HCT116 (cell line): ENCODE results near the gene CLRN3. TPM values are rescaled to one million over a fixed set of nuclear protein-coding genes. Genes with fewer than 3 reads are reported as not detected.

Source experiments
- ATAC-seq: fragments of 200-7000 bp; cut with Tn5 transposase; 2 replicates; pipeline ENCODE4 v1.9.1; 2020; ENCODE audit warnings: mild to moderate bottlenecking, moderate library complexity
- BruUV-seq: library from RNA; stranded (reverse); fragments of 400-500 nt; replicated peaks from 2 replicates; lab custom pipeline; 2021; lab: Mats Ljungman, UMichigan
- CTCF ChIA-PET: fragments of 300-600 bp; sonication (Branson Sonifier 250); formaldehyde crosslinking; loops from one replicate; lab custom pipeline; 2021; ENCODE audit warnings: antibody characterized with exemption; lab: Charles Lee
- POLR2A ChIA-PET: fragments of 300-600, 350-600 bp; sonication (Branson Sonifier 250); formaldehyde crosslinking; loops from one replicate; lab custom pipeline; 2021; ENCODE audit warnings: antibody characterized with exemption; lab: Charles Lee
- RAD21 ChIA-PET, 2 experiments: fragments of 300-600 bp; sonication (Branson Sonifier 250); formaldehyde crosslinking; loops; one replicate each; lab custom pipeline; 2023; ENCODE audit warnings: low total read pairs in 2 of 2; ENCODE audit not compliant: uncharacterized antibody in 2 of 2, unreplicated experiment in 2 of 2, low non-redundant PET in 1 of 2; lab: Charles Lee
- DNase-seq: peaks from one replicate; pipeline ENCODE4 v3.0.0-alpha.2; 2010; ENCODE audit warnings: low read depth, low spot score
- H2AFZ ChIP-seq: fragments of 200-600 bp; shearing (Covaris generic), sonication (generic); 2 replicates; pipeline ENCODE4 v1.6.1; 2017; ENCODE audit warnings: low read depth, mixed run types, mixed read lengths, antibody characterized with exemption, low read length; ENCODE audit not compliant: poor library complexity, severe bottlenecking
- H3K27ac ChIP-seq: 2 replicates; pipeline ENCODE4 v1.5.1; 2012; ENCODE audit warnings: low read depth, low read length
- H3K27me3 ChIP-seq: fragments of 200-600 bp; sonication (generic); 2 replicates; pipeline ENCODE4 v1.6.1; 2016; ENCODE audit warnings: mixed run types, low read length, mixed read lengths; ENCODE audit not compliant: insufficient read depth
- H3K36me3 ChIP-seq, 2 experiments: fragments of 200-500 bp in 1 of 2; fragments of 200-600 bp in 1 of 2; sonication (Bioruptor generic) in 1 of 2; sonication (generic) in 1 of 2; 2 replicates each; pipeline versions ENCODE4 v1.5.1 to v1.6.1; 2014 to 2016; ENCODE audit warnings: low read length in 2 of 2, inconsistent platforms in 1 of 2, mixed read lengths in 1 of 2, mixed run types in 1 of 2; ENCODE audit not compliant: insufficient read depth in 2 of 2, control insufficient read depth in 1 of 2
- H3K4me1 ChIP-seq, 2 experiments: fragments of 200-600 bp in 1 of 2; sonication (generic) in 1 of 2; 2 replicates each; pipeline versions ENCODE4 v1.5.1 to v1.6.1; 2012 to 2017; ENCODE audit warnings: low read length in 2 of 2, inconsistent platforms in 1 of 2, mild to moderate bottlenecking in 1 of 2, mixed read lengths in 1 of 2, mixed run types in 1 of 2, moderate library complexity in 1 of 2; ENCODE audit not compliant: insufficient read depth in 2 of 2, control insufficient read depth in 1 of 2
- H3K4me2 ChIP-seq: fragments of 200-600 bp; sonication (generic); 2 replicates; pipeline ENCODE4 v1.6.1; 2017; ENCODE audit warnings: mixed run types, low read length, mixed read lengths
- H3K4me3 ChIP-seq, 2 experiments: fragments of 200-600 bp in 1 of 2; sonication (generic) in 1 of 2; replicated peaks in 1 of 2; 2 replicates each; pipeline ENCODE4 v1.5.1; 2011 to 2016; ENCODE audit warnings: low read length in 2 of 2, control low read depth in 1 of 2, low read depth in 1 of 2, mild to moderate bottlenecking in 1 of 2, mixed read lengths in 1 of 2, mixed run types in 1 of 2
- H3K79me2 ChIP-seq: fragments of 200-600 bp; sonication (generic); 2 replicates; pipeline ENCODE4 v1.6.1; 2017; ENCODE audit warnings: mild to moderate bottlenecking, mixed run types, low read length, moderate library complexity, mixed read lengths; ENCODE audit not compliant: insufficient read depth
- H3K9ac ChIP-seq: fragments of 200-600 bp; sonication (generic); 2 replicates; pipeline ENCODE4 v1.6.1; 2016; ENCODE audit warnings: low read length, mixed read lengths
- H3K9me2 ChIP-seq: fragments of 200-600 bp; sonication (generic), shearing (Covaris generic); 2 replicates; pipeline ENCODE4 v1.6.1; 2017; ENCODE audit warnings: mixed run types, mild to moderate bottlenecking, moderate library complexity; ENCODE audit not compliant: insufficient read depth
- H3K9me3 ChIP-seq, 2 experiments: fragments of 200-500 bp in 1 of 2; fragments of 200-600 bp in 1 of 2; sonication (Bioruptor generic) in 1 of 2; sonication (generic) in 1 of 2; 2 replicates each; pipeline ENCODE4 v1.6.1; 2014 to 2017; ENCODE audit warnings: low read length in 2 of 2, mixed read lengths in 2 of 2, inconsistent platforms in 1 of 2, low read depth in 1 of 2, mild to moderate bottlenecking in 1 of 2, mixed run types in 1 of 2, moderate library complexity in 1 of 2; ENCODE audit not compliant: control insufficient read depth in 1 of 2, insufficient read depth in 1 of 2
- H4K20me1 ChIP-seq: fragments of 200-600 bp; sonication (generic), shearing (Covaris generic); 2 replicates; pipeline ENCODE4 v1.6.1; 2017; ENCODE audit warnings: mixed run types, mild to moderate bottlenecking, moderate library complexity; ENCODE audit not compliant: insufficient read depth
- ATF3 ChIP-seq: IDR thresholded peaks from 2 replicates; pipeline ENCODE4 v1.6.1; 2012
- CBX3 ChIP-seq: IDR thresholded peaks from 2 replicates; pipeline ENCODE4 v1.6.1; 2012; ENCODE audit warnings: low read depth
- CTCF ChIP-seq, 3 experiments: fragments of 200-600 bp in 1 of 3; sonication (generic) in 1 of 3; IDR thresholded peaks in 2 of 3; conservative IDR thresholded peaks in 1 of 3; 2 replicates each; pipeline ENCODE4 v1.5.1; 2012 to 2017; ENCODE audit warnings: low read depth in 2 of 3, low read length in 2 of 3, antibody characterized with exemption in 1 of 3, borderline replicate concordance in 1 of 3, control low read depth in 1 of 3, mild to moderate bottlenecking in 1 of 3, mixed read lengths in 1 of 3, mixed run types in 1 of 3, moderate library complexity in 1 of 3; ENCODE audit not compliant: insufficient read depth in 1 of 3
- EZH2 ChIP-seq: fragments of 200-600 bp; sonication (generic); IDR thresholded peaks from 2 replicates; pipeline ENCODE4 v1.6.1; 2017; ENCODE audit warnings: antibody characterized with exemption, mixed run types
- EZH2phosphoT487 ChIP-seq: fragments of 200-600 bp; IDR thresholded peaks from 2 replicates; pipeline ENCODE4 v1.6.1; 2018; ENCODE audit warnings: antibody characterized with exemption, borderline replicate concordance
- FOSL1 ChIP-seq: IDR thresholded peaks from 2 replicates; pipeline ENCODE4 v1.6.1; 2012; ENCODE audit warnings: low read depth
- POLR2A ChIP-seq: IDR thresholded peaks from 2 replicates; pipeline ENCODE4 v1.7.0; 2011; ENCODE audit warnings: borderline replicate concordance; ENCODE audit not compliant: insufficient read depth, insufficient read length; ENCODE audit errors: extremely low read depth
- SP1 ChIP-seq: IDR thresholded peaks from 2 replicates; pipeline ENCODE4 v1.6.1; 2012; ENCODE audit warnings: low read depth
- TCF7L2 ChIP-seq: IDR thresholded peaks from 2 replicates; pipeline ENCODE4 v1.7.0; 2011; ENCODE audit warnings: borderline replicate concordance, inconsistent platforms; ENCODE audit not compliant: insufficient read depth, insufficient read length; ENCODE audit errors: extremely low read depth
- YY1 ChIP-seq: IDR thresholded peaks from 2 replicates; pipeline ENCODE4 v1.6.1; 2011; ENCODE audit warnings: low read length, low read depth, moderate library complexity, mild to moderate bottlenecking; ENCODE audit not compliant: insufficient replicate concordance; ENCODE audit errors: extremely low read depth
- intact Hi-C: fragments of 100-400 bp; cut with micrococcal nuclease; formaldehyde crosslinking; loops from 2 replicates; pipeline ENCODE4 v1.10.0; 2022
- total RNA-seq: library from RNA; stranded (reverse); gene quantifications from one replicate; pipeline ENCODE4 v1.2.1, GENCODE V29; 2021; ENCODE audit not compliant: unreplicated experiment

The CLRN3 gene
- total RNA-seq, 1 experiment from 2014 or later: 0.39 TPM

- CTCF ChIA-PET: interaction anchor here (0.9 kb wide), 1 partner anchor 99 kb away, joined by 3 read pairs; no protein-coding TSS in a partner anchor
- no peak overlapping the region for H2AFZ ChIP-seq
Observed at GRCh38 chr10:127912607-127913367, 20.0 kb upstream of the CLRN3 start.

More at GRCh38 chr10:127912607-127913367, 20.0 kb upstream of the CLRN3 start:
- Histone ChIP-seq H3K4me1 (peaks cover 16 to 32% of the 10 kb centered on the region in 2 experiments), H3K9me2 (no peaks in the 10 kb centered on the region), H3K9me3 (no peaks in the 10 kb centered on the region), H3K79me2 (no peaks in the 10 kb centered on the region), H3K4me2 (no peak overlapping the region), H3K36me3 (no peaks in the 10 kb centered on the region), H4K20me1 (no peaks in the 10 kb centered on the region), H3K27ac (no peak overlapping the region)
- ChIA-PET POLR2A (interaction anchor here (1.2 kb wide), 1 partner anchor 10 kb away, joined by 3 read pairs; no protein-coding TSS in a partner anchor), RAD21 (no interaction called here)
- BruUV-seq: no TSS peak
- no peak for DNase-seq
- TF ChIP-seq POLR2A (no peak), YY1 (no peak), CBX3 (no peak), FOSL1 (no peak), EZH2 (no peak), TCF7L2 (no peak), SP1 (no peak), CTCF (IDR thresholded peaks at IDR 0.05 in 2 of 3, conservative IDR thresholded peaks at IDR 0.05 in 1 of 3; ENCODE audit: borderline replicate concordance in 1 of 3, insufficient read depth in 1 of 3, low read depth in 2 of 3, low read length in 2 of 3) (no peak), EZH2phosphoT487 (no peak), ATF3 (no peak)
- TF ChIP-seq, all 23 proteins: peak for 0
- H3K9ac ChIP-seq: no peak overlapping the region
- intact Hi-C loops: no loop called here
- H3K27me3 ChIP-seq: no peaks in the 10 kb centered on the region
- no peak overlapping the region for H3K4me3 ChIP-seq
- no peak for ATAC-seq
